Right atrium auricular region (tissue), 2 donors: ENCODE measurements around the gene COTL1. TPM values are rescaled to one million over a fixed set of nuclear protein-coding genes. Genes with fewer than 3 reads are reported as not detected.
"Not testable (repeated sequence)": the region's sequence is repeated elsewhere in the genome, so short reads cannot be mapped to it uniquely, and the experiment has no call there.

Source experiments
- DNase-seq: peaks from one replicate; pipeline ENCODE4 v3.0.0-alpha.2; 2019; ENCODE audit warnings: low spot score
- H3K27ac ChIP-seq, 2 donors: fragments of 200-600 bp; sonication (generic); 1 replicate in 1 of 2; 2 replicates in 1 of 2; pipeline ENCODE4 v1.5.1; 2016 to 2019
- H3K27me3 ChIP-seq, 2 donors: fragments of 200-600 bp; sonication (generic); one replicate each; pipeline versions ENCODE4 v1.5.1 to v1.6.0; 2017 to 2019
- H3K36me3 ChIP-seq: fragments of 200-600 bp; sonication (generic); one replicate; pipeline ENCODE4 v1.5.1; 2016
- H3K4me1 ChIP-seq, 2 donors: fragments of 200-600 bp; sonication (generic); one replicate each; pipeline versions ENCODE4 v1.5.1 to v1.6.0; 2017 to 2019
- H3K4me3 ChIP-seq, 2 donors: fragments of 200-600 bp; sonication (generic); 1 replicate in 1 of 2; 2 replicates in 1 of 2; pipeline ENCODE4 v1.5.1; 2017 to 2019; ENCODE audit warnings: mild to moderate bottlenecking in 1 of 2, moderate library complexity in 1 of 2
- H3K9me3 ChIP-seq, 2 donors: fragments of 200-600 bp; sonication (generic); one replicate each; pipeline ENCODE4 v1.5.1; 2019
- CTCF ChIP-seq, 2 donors: fragments of 200-600 bp; sonication (generic); IDR thresholded peaks; one replicate each; pipeline ENCODE4 v1.5.1; 2019; ENCODE audit warnings: antibody characterized with exemption in 2 of 2
- total RNA-seq, 2 donors: library from RNA; depleted of rRNA; stranded (reverse); fragments of >200 nt; gene quantifications; one replicate each; pipeline ENCODE4 v1.1.0, GENCODE V29; 2016

COTL1 gene
- total RNA-seq, 2 donors from 2014 or later, result 8.0 to 27.1 TPM

- Histone ChIP-seq H3K4me3 (no peak overlapping the region), H3K27ac (no peak overlapping the region), H3K9me3 (no peaks in the 10 kb centered on the region), H3K4me1 (no peaks in the 10 kb centered on the region), H3K27me3 (no peaks in the 10 kb centered on the region), H3K36me3 (no peaks in the 10 kb centered on the region)
- TF ChIP-seq CTCF (IDR thresholded peaks at IDR 0.05), result no peak
- no peak for DNase-seq
Observed at GRCh38 chr16:84561291-84561690, 56.6 kb downstream of the COTL1 start.

- no peaks in the 10 kb centered on the region for H3K27me3 ChIP-seq
- DNase-seq, result no peak
- H3K9me3 ChIP-seq, result no peaks in the 10 kb centered on the region
- H3K27ac ChIP-seq, result no peak overlapping the region
- no peak for TF ChIP-seq CTCF (IDR thresholded peaks at IDR 0.05)
- H3K4me3 ChIP-seq, result no peak overlapping the region
- no peaks in the 10 kb centered on the region for H3K4me1 ChIP-seq
- H3K36me3 ChIP-seq, result no peaks in the 10 kb centered on the region
Observed at GRCh38 chr16:84560269-84560668, 57.6 kb downstream of the COTL1 start.

GRCh38 chr16:84559311-84559932, 58.5 kb downstream of the COTL1 start:
- no peaks in the 10 kb centered on the region for H3K36me3 ChIP-seq
- no peaks in the 10 kb centered on the region for H3K9me3 ChIP-seq
- no peak for DNase-seq
- no peaks in the 10 kb centered on the region for H3K4me1 ChIP-seq
- H3K27ac ChIP-seq, result no peak overlapping the region
- no peak for TF ChIP-seq CTCF (IDR thresholded peaks at IDR 0.05)
- H3K27me3 ChIP-seq, result no peaks in the 10 kb centered on the region
- no peak overlapping the region for H3K4me3 ChIP-seq

GRCh38 chr16:84558850-84559249, 59.0 kb downstream of the COTL1 start:
- not testable (repeated sequence) for H3K4me3 ChIP-seq, DNase-seq, H3K36me3 ChIP-seq, H3K9me3 ChIP-seq, H3K27me3 ChIP-seq, H3K27ac ChIP-seq, H3K4me1 ChIP-seq

- DNase-seq, result no peak
- H3K4me3 ChIP-seq, result no peak overlapping the region
- no peaks in the 10 kb centered on the region for H3K27me3 ChIP-seq
- H3K4me1 ChIP-seq, result no peaks in the 10 kb centered on the region
- H3K36me3 ChIP-seq, result no peaks in the 10 kb centered on the region
- no peaks in the 10 kb centered on the region for H3K9me3 ChIP-seq
- TF ChIP-seq CTCF (IDR thresholded peaks at IDR 0.05), result no peak
- no peak overlapping the region for H3K27ac ChIP-seq
Observed at GRCh38 chr16:84557504-84557903, 60.4 kb downstream of the COTL1 start.

GRCh38 chr16:84557059-84557458, 60.8 kb downstream of the COTL1 start:
- Histone ChIP-seq H3K9me3 (no peaks in the 10 kb centered on the region), H3K36me3 (no peaks in the 10 kb centered on the region)

More at GRCh38 chr16:84557059-84557458, 60.8 kb downstream of the COTL1 start:
- Histone ChIP-seq H3K4me1 (no peaks in the 10 kb centered on the region), H3K27me3 (no peaks in the 10 kb centered on the region), H3K4me3 (no peak overlapping the region), H3K27ac (no peak overlapping the region)
- TF ChIP-seq CTCF (IDR thresholded peaks at IDR 0.05), result no peak
- no peak for DNase-seq
